OCI-LY3 (cell line): Measurements from ENCODE around the gene FBXL13.

Source experiments
- EZH2phosphoT487 ChIP-seq: fragments of 200-600 bp; shearing (Covaris generic); IDR thresholded peaks from 2 replicates; pipeline ENCODE4 v1.6.1; 2018; ENCODE audit warnings: antibody characterized with exemption, mixed run types, low read depth
- TF ChIP-seq, protein P1 (sequence below): fragments of 200-600, 300-600 bp; sonication (generic); IDR thresholded peaks from 2 replicates; pipeline ENCODE4 v1.5.1; 2014; ENCODE audit warnings: antibody characterized with exemption, low read length, low read depth

DNA sequence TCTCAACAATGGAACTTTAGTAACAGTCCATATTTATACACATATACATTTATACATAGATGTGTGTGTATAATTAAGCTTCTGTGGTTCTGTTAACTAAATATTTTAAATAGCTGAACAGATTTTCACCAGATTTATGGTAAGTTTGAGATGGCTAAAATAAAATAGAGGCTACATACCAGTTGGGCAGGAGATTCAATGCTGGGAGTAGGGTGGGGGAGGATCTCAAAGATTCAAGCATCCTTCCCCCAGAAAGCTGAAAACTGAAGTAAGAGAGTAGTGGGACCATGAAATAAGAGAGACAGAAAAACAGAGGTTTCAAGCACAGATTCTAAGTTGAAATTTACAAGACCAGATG is 147.8 kb downstream of the FBXL13 start:
- TF ChIP-seq, protein P1, sequence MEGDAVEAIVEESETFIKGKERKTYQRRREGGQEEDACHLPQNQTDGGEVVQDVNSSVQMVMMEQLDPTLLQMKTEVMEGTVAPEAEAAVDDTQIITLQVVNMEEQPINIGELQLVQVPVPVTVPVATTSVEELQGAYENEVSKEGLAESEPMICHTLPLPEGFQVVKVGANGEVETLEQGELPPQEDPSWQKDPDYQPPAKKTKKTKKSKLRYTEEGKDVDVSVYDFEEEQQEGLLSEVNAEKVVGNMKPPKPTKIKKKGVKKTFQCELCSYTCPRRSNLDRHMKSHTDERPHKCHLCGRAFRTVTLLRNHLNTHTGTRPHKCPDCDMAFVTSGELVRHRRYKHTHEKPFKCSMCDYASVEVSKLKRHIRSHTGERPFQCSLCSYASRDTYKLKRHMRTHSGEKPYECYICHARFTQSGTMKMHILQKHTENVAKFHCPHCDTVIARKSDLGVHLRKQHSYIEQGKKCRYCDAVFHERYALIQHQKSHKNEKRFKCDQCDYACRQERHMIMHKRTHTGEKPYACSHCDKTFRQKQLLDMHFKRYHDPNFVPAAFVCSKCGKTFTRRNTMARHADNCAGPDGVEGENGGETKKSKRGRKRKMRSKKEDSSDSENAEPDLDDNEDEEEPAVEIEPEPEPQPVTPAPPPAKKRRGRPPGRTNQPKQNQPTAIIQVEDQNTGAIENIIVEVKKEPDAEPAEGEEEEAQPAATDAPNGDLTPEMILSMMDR, result no peak
- no peak for TF ChIP-seq EZH2phosphoT487
